Renal pelvis (tissue), 4 donors: ENCODE data around the gene BACH1. TPM values are rescaled to one million over a fixed set of nuclear protein-coding genes. Genes with fewer than 3 reads are reported as not detected.

Source experiments
- DNase-seq: peaks from one replicate; pipeline ENCODE4 v3.0.0-alpha.2; 2013
- polyA plus RNA-seq, 3 donors: library from polyadenylated mRNA; unstranded; fragments of 120-200 nt; gene quantifications; one replicate each; pipeline ENCODE4 v1.2.1, GENCODE V29; 2013; ENCODE audit not compliant: insufficient read length in 3 of 3

The BACH1 gene
- polyA plus RNA-seq, 3 donors, result 37.8 to 47.3 (median 41.2) TPM

DNA sequence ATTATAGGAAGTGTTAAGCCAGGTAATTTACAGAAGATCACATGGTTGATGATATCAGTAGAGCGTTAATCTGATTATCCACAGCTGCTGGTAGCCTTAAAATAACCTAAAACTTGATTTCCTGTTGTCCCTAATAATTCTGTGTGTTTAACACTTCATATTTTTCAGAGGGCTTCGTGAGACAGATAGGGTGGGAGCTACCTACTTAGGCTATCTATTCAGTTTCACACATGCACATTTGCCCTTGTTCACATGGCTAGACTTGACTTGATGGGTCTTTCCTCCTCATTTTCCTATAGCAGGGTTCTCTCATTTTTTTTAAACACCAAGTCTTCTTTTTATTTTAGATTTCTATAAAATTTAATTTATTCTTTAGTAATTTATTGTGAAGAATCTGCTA, 11.0 kb downstream of the BACH1 start:
- no peak for DNase-seq

- no peak for DNase-seq
These were observed 13.1 kb downstream of the BACH1 start for GRCh38 chr21:29311802-29312201.

- DNase-seq, result no peak
These were observed 14.3 kb downstream of the BACH1 start for GRCh38 chr21:29312981-29313380.

DNA sequence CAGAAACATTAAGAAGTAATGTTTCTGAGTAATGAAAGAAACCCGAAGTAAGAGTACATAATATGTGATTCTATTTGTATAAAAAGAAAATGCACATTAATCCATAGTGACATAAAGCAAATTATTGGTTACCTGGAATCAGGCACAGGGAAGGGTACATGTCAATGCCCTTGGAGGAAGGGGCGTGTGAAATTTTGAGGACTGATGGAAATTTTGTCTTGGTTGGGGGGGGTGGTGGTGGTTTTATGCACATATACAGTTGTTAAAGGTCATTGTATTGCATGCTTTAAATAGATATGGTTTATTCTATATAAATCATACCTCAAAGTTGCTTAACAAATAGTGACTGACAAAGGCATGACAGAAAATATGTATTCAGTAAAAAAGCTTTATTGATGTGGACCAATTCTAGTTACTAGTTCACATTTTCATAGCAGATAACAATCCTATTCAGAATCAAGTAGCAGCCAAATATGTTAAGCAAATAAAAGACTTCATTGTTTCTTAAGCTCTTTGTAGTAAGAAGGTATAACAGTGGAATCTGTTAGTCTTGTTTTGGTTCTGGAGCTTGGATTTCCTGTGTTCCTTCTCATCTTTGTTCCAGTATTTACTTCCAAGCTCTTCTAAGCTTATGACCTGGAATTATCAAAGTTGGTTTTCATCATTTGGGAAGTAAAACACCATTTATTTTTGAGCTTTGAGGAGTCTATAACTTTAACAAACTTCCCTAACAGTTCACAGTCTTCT, 15.1 kb downstream of the BACH1 start:
- DNase-seq, result no peak

DNA sequence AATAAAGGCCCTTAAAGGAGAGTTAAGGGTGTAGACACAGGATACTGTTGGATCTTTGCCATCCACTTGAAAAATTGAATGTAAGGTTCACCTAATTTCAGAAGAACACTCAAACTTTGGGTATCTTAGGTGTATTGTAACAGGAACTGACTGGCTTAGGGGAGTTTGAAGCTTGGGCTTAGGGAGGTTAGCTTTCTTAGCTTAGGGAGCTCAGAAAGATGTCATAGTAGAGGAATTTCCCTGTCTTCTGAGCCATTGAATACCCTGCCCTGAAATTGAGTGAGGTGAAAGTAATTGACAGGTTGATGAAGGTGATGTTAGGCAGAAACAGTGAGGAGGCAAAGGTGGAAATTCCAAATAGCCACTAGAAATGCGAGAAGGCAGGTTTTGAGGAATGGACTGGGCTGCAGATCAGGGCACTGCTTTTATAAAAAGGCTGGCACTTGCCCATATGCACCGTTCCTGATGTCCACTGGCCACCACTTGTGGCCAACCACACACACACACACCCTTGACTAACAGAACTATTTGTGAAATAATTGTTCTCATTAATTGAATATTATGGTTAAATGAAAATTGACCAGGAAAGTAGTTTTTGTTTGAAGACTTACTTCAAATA, 16.5 kb downstream of the BACH1 start:
- DNase-seq, result no peak

DNA sequence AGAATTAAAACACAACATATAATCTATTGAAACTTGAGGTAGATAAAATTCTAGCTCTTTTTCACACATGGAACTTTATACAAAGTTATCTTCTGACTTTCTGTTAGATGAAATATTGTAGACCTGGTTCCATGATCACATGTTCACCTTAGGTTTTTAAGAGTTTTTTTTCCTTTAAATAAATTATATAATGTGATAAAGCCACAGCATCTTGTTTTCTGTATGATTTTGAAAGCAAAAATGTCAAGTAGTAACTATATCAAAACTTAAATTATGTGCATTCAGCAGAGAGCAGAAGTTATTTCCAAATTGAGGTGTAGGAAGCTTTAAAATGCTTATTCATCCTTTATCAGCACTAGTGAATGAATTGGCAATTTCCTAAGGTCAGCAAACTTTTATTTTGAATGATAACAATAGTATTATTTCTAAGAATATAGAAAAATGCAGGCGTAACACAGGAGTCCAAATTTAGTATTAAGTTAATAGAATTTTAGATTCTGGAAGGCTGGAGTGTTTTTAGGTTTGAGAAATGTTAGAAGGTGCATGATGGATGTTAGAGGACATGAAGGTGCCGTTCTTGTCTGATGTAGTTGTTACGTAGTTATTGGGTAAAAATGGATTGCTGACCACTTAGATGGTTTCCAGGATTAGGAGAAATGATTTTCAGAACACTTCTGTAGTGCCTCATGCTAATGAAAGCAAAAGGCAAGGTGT, 17.5 kb downstream of the BACH1 start:
- no peak for DNase-seq

GRCh38 chr21:29316806-29317205, 18.1 kb downstream of the BACH1 start:
- no peak for DNase-seq

GRCh38 chr21:29318354-29318753, 19.6 kb downstream of the BACH1 start:
- no peak for DNase-seq

DNA sequence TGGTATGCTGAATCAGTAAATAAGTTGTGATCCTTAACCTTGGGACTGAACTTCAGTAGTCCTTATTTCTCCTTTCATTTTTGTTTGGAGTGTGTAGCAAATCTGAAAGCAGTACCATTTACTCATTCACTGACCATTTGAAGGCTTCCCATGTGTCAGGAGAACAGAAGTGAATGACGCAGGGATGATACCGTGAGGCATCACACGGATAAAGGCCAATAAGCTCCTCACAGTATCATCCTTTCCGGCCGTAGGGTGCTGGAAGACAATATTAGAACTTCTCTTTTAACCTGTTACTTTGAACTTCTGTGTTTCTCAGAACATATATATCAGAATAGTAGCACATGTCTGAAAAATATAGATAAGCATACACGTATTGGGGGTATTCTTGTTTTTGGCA, 21.3 kb downstream of the BACH1 start:
- DNase-seq, result no peak

DNA sequence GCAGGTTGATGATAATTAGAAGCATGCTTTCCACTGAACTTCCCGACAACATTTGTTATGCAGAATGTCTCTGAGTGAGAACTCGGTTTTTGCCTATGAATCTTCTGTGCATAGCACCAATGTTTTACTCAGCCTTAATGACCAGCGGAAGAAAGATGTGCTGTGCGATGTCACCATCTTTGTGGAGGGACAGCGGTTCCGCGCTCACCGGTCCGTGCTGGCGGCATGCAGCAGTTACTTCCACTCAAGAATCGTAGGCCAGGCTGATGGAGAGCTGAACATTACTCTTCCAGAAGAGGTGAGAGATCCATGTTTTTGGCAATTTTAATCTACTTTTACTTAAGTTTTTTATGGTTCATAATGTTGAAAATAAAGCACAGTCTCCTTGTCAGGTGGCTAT, 22.5 kb downstream of the BACH1 start:
- no peak for DNase-seq

GRCh38 chr21:29321932-29322928, 23.5 kb downstream of the BACH1 start:
- DNase-seq, result no peak

DNA sequence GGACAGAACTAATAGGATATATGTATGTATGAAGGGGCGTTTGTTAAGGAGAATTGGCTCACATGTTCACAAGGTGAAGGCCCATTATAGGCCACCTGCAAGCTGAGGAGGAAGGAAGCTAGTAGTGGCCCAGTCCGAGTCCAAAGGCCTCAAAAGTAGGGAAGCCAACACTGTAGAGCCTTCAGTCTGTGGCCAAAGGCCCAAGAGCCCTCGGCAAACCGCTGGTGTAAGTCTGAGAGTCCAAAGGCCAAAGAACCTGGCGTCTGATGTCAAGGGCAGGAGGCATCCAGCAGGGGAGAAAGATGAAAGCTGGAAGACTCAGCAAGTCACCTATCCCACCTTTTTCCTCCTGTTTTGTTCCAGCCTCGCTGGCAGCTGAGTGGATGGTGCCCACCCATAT, 24.5 kb downstream of the BACH1 start:
- no peak for DNase-seq

- DNase-seq, result no peak
These were observed 28.3 kb downstream of the BACH1 start for GRCh38 chr21:29326914-29327554.

- no peak for DNase-seq
These were observed 30.7 kb downstream of the BACH1 start for GRCh38 chr21:29329406-29329805.

GRCh38 chr21:29330797-29331196, 32.1 kb downstream of the BACH1 start:
- no peak for DNase-seq

DNA sequence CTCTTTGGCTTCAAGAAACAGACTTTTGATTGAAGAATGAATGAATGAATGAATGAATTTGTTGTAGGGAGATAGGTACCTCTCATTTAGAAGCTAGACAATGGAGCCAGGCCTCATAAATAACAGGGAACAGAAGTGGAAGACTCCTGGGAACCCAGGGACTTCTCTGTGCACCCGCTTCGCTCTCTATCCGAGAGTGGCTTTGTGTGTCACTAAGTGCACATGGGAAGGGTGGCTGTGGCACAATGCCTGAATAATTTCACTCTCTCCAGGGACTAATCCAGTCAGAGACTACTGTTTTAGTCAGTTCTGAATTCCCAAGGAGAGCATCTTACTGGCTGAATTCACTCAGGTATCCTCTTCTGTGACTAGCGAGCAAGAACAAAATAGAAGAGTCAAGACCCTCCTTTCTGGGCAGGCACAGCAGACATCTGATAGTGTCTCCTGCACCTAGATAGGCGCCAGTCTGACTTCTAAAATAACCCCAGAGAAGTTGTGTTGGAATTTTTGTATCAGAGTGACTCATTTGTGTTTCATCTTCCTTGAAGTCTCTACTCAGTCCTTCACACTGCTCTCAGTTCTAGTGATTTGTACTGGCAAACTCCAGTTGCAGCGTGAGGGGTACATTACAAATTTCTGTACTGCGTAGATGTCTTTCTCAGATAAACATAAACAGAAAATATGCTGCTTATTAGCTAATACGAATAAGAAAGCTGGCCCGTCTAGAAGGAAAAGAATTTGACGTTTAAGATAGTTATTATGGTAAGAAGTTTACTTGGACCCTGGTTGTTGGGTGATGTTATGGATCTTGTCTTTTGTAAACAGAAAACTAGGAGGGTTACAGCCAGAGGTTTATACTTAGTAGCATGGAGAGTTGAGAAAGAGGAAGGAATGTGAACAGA, 34.0 kb downstream of the BACH1 start:
- DNase-seq, result no peak

- DNase-seq, result no peak
These were observed 34.7 kb downstream of the BACH1 start for GRCh38 chr21:29333406-29333805.

DNA sequence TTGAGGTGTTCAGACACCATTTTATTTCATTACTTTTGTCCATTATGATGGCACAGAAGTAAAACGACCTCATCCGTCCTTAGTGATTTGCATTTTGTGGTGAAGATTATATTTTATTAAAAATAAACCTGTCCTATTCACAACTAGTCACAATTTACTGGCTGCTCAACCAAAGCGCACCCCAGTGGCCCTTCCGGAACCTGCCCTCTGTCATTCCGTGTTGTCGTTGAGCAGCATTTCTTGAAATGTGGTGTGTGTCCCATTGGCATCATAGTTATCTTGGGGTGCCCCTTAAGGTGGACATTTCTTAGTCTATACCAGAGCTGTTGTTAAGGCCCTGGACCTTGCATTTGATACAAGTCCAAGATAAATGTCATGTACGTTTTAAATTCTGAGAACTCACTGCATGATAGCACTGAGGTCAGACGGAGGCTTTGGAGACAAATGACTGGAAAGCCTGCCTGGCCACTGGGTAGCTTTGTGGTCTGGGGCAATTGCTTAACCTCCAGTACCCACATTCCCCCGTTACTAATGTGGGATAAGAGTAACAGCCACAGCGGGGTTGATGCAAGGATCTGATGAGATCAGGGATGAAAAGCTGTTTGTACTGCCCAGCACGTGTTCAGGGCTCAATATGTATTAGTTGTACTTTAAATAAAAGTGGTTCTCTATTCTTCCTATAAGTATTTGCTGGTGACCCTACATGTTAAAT, 36.2 kb downstream of the BACH1 start:
- no peak for DNase-seq

DNA sequence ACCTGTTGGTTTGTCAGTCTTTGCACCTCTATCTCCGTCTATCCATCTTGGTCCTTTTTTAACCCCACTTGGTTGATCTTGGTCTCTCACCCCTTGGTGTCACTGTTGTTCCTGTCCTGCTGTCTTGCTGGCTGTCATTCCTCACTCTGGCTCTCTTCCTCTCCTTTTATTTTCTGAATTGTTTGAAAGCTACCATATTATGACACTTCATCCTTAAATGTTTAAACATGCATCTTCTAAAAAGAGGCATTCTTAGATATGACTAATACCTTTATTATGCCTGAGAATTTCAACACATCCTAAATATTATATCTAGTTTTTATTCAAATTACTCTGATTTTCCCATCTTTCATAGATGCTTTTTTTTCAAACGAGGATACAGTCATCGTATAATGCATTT, 37.0 kb downstream of the BACH1 start:
- DNase-seq, result no peak

DNA sequence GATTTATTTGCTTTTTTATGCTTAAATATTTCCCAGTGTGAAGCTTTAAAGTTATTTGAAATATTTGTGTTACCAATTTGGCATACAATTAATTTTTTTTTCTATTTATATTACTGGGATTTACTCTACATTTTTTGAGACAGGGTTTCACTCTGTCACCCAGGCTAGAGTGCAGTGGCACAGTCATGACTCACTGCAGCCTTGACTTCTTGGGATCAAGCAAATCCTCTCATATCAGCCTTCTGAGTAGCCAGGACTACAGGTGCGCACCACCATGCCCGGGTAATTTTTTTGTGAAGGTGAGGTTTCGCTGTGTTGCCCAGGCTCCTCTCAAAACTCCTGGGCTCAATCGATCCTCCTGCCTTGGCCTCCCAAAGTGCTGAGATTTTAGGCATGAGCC, 39.5 kb downstream of the BACH1 start:
- DNase-seq, result no peak
